Measurements from ENCODE around the gene CPNE5. TPM values are rescaled to one million over a fixed set of nuclear protein-coding genes. Genes with fewer than 3 reads are reported as not detected.
A peak's percentile ranks its signal among the peaks of the same experiment; 100 is the strongest.

Gene CPNE5
- total RNA-seq, 1 donor from 2014 or later, result 2.3 TPM

DNA sequence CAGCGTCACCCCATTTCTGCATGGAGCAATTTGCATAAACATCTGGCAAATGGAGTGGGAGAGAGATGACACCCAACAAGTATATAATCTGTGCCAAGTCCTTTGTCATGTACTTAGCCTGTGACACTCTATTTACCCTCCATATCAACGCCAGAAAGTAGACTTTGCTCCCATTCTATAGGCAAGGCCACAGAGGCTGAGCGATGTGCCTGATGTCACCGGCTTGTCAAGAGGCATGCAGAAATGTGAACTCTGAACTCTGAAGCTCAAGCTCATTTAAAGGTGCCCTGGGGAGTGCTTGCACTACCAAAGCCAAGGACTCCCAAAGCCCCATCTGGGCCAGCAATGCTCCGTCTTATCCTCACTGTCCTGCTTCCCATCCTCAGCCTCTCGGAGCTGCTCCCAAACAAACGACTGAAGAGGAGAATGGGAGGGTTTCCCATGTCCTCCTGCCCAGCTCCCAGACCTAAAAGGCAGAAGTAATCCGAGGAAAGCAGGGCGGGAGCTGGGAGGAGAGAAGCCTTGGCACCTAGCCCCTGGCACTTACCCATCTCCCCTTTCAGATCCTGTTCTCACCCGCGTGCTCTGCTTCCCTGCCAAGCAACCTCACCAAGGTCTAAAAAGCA, 9.2 kb downstream of the CPNE5 start:
- Histone ChIP-seq H3K27me3 (no peaks in the 10 kb centered on the region), H3K36me3 (no peaks in the 10 kb centered on the region), H3K27ac (no peak overlapping the region), H3K4me1 (peaks cover 27% of the 10 kb centered on the region), H3K9me3 (no peaks in the 10 kb centered on the region), H3K4me3 (no peak overlapping the region)
- DNase-seq (no peak), ATAC-seq (peak; percentile 41)
- intact Hi-C loops (cut with DNase I), result no loop called here
- TF ChIP-seq, protein P1, sequence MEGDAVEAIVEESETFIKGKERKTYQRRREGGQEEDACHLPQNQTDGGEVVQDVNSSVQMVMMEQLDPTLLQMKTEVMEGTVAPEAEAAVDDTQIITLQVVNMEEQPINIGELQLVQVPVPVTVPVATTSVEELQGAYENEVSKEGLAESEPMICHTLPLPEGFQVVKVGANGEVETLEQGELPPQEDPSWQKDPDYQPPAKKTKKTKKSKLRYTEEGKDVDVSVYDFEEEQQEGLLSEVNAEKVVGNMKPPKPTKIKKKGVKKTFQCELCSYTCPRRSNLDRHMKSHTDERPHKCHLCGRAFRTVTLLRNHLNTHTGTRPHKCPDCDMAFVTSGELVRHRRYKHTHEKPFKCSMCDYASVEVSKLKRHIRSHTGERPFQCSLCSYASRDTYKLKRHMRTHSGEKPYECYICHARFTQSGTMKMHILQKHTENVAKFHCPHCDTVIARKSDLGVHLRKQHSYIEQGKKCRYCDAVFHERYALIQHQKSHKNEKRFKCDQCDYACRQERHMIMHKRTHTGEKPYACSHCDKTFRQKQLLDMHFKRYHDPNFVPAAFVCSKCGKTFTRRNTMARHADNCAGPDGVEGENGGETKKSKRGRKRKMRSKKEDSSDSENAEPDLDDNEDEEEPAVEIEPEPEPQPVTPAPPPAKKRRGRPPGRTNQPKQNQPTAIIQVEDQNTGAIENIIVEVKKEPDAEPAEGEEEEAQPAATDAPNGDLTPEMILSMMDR (IDR thresholded peaks at IDR 0.05), result no peak

DNA sequence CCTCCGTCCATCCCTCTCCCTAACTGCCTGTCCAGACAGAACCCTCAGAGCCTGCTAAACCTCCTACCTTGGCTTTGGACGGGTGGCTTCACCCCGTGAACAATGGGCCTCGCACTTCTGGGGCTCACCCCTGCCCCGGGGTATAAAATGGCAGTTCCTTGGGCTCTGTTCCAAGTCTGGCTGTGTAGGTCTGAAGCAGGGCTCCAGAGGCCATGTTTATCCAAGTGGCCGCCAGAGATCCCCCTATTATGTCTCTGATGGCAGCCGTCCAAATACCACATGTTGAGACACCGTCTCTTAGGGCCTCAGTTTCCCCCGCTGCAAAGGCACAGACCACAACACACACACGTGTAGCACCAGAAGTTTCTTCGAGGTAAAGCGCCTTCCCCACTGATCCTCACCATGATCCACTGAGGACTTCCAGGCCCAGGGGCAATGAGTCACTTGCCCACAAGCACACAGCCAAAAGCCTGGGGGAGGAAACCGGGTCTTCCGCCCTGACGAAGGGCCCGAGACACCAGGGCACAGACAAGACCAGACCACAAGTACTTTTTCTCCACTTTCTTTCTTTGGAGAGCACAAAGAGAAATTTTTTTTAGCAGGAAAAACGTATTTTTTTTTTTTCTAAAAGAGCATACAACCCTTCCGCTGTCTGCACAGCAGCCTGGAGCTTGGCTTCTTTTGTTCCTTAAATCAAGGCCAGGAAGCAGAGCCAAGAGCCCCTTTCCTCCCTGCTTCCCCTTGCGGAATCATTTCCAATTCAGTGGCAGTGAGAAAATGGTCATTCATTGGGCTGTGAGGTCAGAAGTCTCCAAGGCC, 11.8 kb downstream of the CPNE5 start:
- Histone ChIP-seq H3K36me3 (no peaks in the 10 kb centered on the region), H3K4me3 (no peak overlapping the region), H3K27ac (peak overlapping the region; percentile 19), H3K9me3 (no peaks in the 10 kb centered on the region), H3K27me3 (no peaks in the 10 kb centered on the region), H3K4me1 (peaks cover 27% of the 10 kb centered on the region)
- intact Hi-C loops (cut with DNase I), result no loop called here
- peak; percentile 52 for ATAC-seq
- no peak for DNase-seq
- TF ChIP-seq, protein P1 (IDR thresholded peaks at IDR 0.05), result no peak

DNA sequence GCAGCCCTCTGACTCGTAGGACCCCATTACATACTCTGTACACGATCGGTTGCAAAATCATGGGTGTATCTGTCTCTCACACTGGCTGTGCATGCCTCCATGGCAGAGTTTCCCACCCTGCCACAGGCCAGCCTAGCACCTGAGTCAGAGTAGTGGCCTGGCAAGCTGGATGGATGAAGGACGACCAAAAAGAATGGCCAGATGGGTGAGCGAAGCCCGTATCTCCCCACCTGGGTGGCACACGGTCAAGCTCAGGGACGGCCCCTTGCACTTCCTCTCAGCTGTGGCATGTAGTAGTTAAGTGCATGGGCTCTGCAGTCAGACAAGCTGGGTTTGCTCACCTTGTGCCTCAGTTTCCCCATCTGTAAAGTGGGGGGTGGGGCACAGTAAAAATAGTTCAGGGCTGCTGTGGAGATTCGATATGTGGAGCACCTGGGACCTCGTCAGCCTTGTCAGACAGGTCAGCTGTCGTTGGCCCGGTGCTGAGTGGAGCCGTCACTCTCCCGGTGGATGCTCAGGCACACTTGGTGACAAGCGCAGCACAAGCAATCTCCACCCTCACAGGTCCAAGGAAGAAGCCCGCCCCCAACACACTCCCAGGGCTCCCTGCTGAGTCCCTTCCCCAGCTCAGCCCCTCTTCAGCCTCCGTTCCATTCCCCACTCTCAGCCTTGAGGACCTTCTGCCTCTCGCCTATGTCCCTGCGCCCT, 12.6 kb downstream of the CPNE5 start:
- DNase-seq (no peak), ATAC-seq (no peak)
- intact Hi-C loops (cut with DNase I), result no loop called here
- Histone ChIP-seq H3K4me3 (no peak overlapping the region), H3K27ac (no peak overlapping the region), H3K36me3 (no peaks in the 10 kb centered on the region), H3K4me1 (peaks cover 27% of the 10 kb centered on the region), H3K27me3 (no peaks in the 10 kb centered on the region), H3K9me3 (no peaks in the 10 kb centered on the region)
- TF ChIP-seq, protein P1 (IDR thresholded peaks at IDR 0.05), result no peak

DNA sequence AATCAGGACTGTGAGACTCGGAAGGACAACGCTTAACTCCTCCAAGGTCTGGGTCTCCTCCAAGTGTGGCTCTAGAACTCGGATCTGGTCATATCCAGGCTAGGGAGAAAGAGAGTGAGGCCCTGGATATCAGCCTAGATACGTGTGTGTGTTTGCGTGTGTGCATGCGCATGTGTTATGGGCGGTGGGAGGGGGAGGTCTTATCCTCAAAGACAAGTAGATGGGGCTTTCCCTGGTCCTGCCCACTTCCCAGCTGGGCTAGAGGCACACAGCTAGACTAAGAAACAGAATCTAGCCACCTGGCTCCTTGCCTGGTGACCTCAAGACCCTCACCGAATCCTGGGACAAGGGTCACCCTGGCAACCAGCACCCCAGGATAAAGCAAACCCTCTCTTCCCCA, 13.2 kb downstream of the CPNE5 start:
- H3K9me3 ChIP-seq, result no peaks in the 10 kb centered on the region
- DNase-seq (no peak), ATAC-seq (no peak)
- TF ChIP-seq, protein P1 (IDR thresholded peaks at IDR 0.05), result no peak
- H3K27me3 ChIP-seq, result no peaks in the 10 kb centered on the region
- H3K36me3 ChIP-seq, result no peaks in the 10 kb centered on the region
- H3K4me3 ChIP-seq, result no peak overlapping the region
- peaks cover 27% of the 10 kb centered on the region for H3K4me1 ChIP-seq
- H3K27ac ChIP-seq, result no peak overlapping the region
- intact Hi-C loops (cut with DNase I), result no loop called here

DNA sequence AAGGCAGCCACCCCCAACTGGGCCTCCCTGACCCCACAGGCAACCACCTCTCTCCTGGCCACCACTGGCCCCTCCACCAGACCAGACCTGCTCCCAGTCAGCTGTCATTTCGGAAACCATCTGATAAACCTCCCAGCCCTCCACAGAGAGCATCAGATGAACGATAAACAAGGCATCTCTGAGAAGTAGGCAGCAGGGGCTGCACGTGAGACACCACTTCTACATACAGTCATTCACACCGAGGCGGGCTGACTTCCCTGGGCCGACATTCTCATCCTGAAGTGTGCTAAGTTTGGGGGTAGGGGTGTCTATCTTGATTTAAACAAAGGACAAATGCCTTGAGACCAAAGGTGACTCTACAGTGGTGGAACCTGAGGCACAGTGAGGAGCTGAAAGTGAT, 13.8 kb downstream of the CPNE5 start:
- no peaks in the 10 kb centered on the region for H3K27me3 ChIP-seq
- peaks cover 26% of the 10 kb centered on the region for H3K4me1 ChIP-seq
- H3K36me3 ChIP-seq, result no peaks in the 10 kb centered on the region
- intact Hi-C loops (cut with DNase I), result no loop called here
- no peak overlapping the region for H3K27ac ChIP-seq
- H3K9me3 ChIP-seq, result no peaks in the 10 kb centered on the region
- no peak overlapping the region for H3K4me3 ChIP-seq
- DNase-seq, result no peak
- TF ChIP-seq, protein P1 (IDR thresholded peaks at IDR 0.05), result no peak
- ATAC-seq, result no peak
